Hepatocyte (in vitro differentiated cells): ENCODE measurements around the gene CCDC91. TPM values are rescaled to one million over a fixed set of nuclear protein-coding genes. Genes with fewer than 3 reads are reported as not detected.

ENCODE experiments used
- DNase-seq: peaks from one replicate; pipeline ENCODE4 v3.0.0-alpha.2; 2016; ENCODE audit warnings: low spot score
- H2AFZ ChIP-seq: fragments of 200-600 bp; sonication (generic); 2 replicates; pipeline ENCODE4 v1.6.0; 2016; ENCODE audit warnings: antibody characterized with exemption, mild to moderate bottlenecking
- H3K27ac ChIP-seq: fragments of 200-600 bp; sonication (generic); 2 replicates; pipeline ENCODE4 v1.5.1; 2016; ENCODE audit warnings: mild to moderate bottlenecking
- H3K27me3 ChIP-seq: fragments of 200-600 bp; sonication (generic); 2 replicates; pipeline ENCODE4 v1.6.1; 2016
- H3K36me3 ChIP-seq: fragments of 200-600 bp; sonication (generic); replicated peaks from 2 replicates; pipeline ENCODE4 v1.5.1; 2016; ENCODE audit warnings: low read depth; ENCODE audit not compliant: insufficient read depth
- H3K4me1 ChIP-seq: fragments of 200-600 bp; sonication (generic); 2 replicates; pipeline ENCODE4 v1.5.1; 2016; ENCODE audit warnings: mild to moderate bottlenecking, moderate library complexity; ENCODE audit not compliant: insufficient read depth
- H3K4me2 ChIP-seq: fragments of 200-600 bp; sonication (generic); 2 replicates; pipeline ENCODE4 v1.6.0; 2016
- H3K4me3 ChIP-seq: fragments of 200-600 bp; sonication (generic); 2 replicates; pipeline ENCODE4 v1.5.1; 2016; ENCODE audit warnings: mild to moderate bottlenecking
- H3K79me2 ChIP-seq: fragments of 200-600 bp; sonication (generic); 2 replicates; pipeline ENCODE4 v1.6.0; 2017; ENCODE audit warnings: mild to moderate bottlenecking
- H3K9me2 ChIP-seq: fragments of 200-600 bp; sonication (generic); replicated peaks from 2 replicates; pipeline ENCODE4 v1.6.0; 2017; ENCODE audit warnings: mild to moderate bottlenecking; ENCODE audit not compliant: insufficient read depth
- H3K9me3 ChIP-seq: fragments of 200-600 bp; sonication (generic); 2 replicates; pipeline ENCODE4 v1.5.1; 2016; ENCODE audit warnings: low read depth, mild to moderate bottlenecking
- H4K20me1 ChIP-seq: fragments of 200-600 bp; sonication (generic); 2 replicates; pipeline ENCODE4 v1.6.0; 2016; ENCODE audit warnings: mild to moderate bottlenecking; ENCODE audit not compliant: insufficient read depth, poor library complexity, severe bottlenecking
- CTCF ChIP-seq: fragments of 200-600 bp; sonication (generic); IDR thresholded peaks from 2 replicates; pipeline ENCODE4 v1.5.1; 2016; ENCODE audit warnings: antibody characterized with exemption, mild to moderate bottlenecking; ENCODE audit not compliant: poor library complexity
- EZH2 ChIP-seq: fragments of 200-600 bp; sonication (generic); IDR thresholded peaks from 2 replicates; pipeline ENCODE4 v1.6.1; 2016; ENCODE audit warnings: antibody characterized with exemption, mild to moderate bottlenecking, borderline replicate concordance
- EZH2phosphoT487 ChIP-seq: fragments of 200-600 bp; sonication (generic); IDR thresholded peaks from one replicate; pipeline ENCODE4 v1.6.1; 2018; ENCODE audit warnings: antibody characterized with exemption, mild to moderate bottlenecking, low read depth, moderate library complexity; ENCODE audit not compliant: unreplicated experiment, severe bottlenecking
- WGBS: methylation state at CpG from one replicate; pipeline ENCODE4 v1.1.6; 2016; ENCODE audit warnings: low lambda C conversion rate; ENCODE audit errors: missing lambda C conversion rate; 5-methylcytosine and 5-hydroxymethylcytosine counted together
- polyA plus RNA-seq: library from polyadenylated mRNA; unstranded; fragments of >200 nt; fragmentation: Nextera tagmentation; extraction: Ambion mirVana; gene quantifications from 2 replicates; pipeline ENCODE4 v1.2.1, GENCODE V29; 2016
- total RNA-seq: library from RNA; depleted of rRNA; stranded (reverse); fragments of >200 nt; gene quantifications from 2 replicates; pipeline ENCODE4 v1.2.3, GENCODE V29; 2014

Gene CCDC91
- total and polyA plus RNA-seq, 2 experiments from 2014 or later: 14.2 to 15.1 TPM

- Histone ChIP-seq H3K79me2 (no peaks in the 10 kb centered on the region), H3K4me1 (no peaks in the 10 kb centered on the region), H3K9me3 (no peaks in the 10 kb centered on the region), H3K27me3 (no peaks in the 10 kb centered on the region), H4K20me1 (no peaks in the 10 kb centered on the region), H3K4me3 (no peak overlapping the region), H3K4me2 (no peak overlapping the region), H2AFZ (no peak overlapping the region), H3K27ac (no peak overlapping the region), H3K36me3 (no peaks in the 10 kb centered on the region), H3K9me2 (no peaks in the 10 kb centered on the region)
- TF ChIP-seq EZH2phosphoT487: no peak
- TF ChIP-seq CTCF: no peak
- no peak for TF ChIP-seq EZH2
- 68% methylated on average over 3 of the region's 3 CpGs for WGBS
- no peak for DNase-seq
Measured at GRCh38 chr12:28578833-28579252, 388.6 kb downstream of the CCDC91 start.

GRCh38 chr12:28582672-28583376 lies 392.6 kb downstream of the CCDC91 start:
- no peak for DNase-seq
- Histone ChIP-seq H3K27me3 (no peaks in the 10 kb centered on the region), H3K4me2 (no peak overlapping the region), H3K4me1 (no peaks in the 10 kb centered on the region), H3K9me2 (no peaks in the 10 kb centered on the region), H3K36me3 (no peaks in the 10 kb centered on the region), H3K27ac (peak overlapping the region; percentile 26), H3K9me3 (no peaks in the 10 kb centered on the region), H4K20me1 (no peaks in the 10 kb centered on the region), H3K4me3 (no peak overlapping the region), H3K79me2 (no peaks in the 10 kb centered on the region), H2AFZ (no peak overlapping the region)
- 89% methylated on average over 6 of the region's 6 CpGs for WGBS
- TF ChIP-seq CTCF: no peak
- no peak for TF ChIP-seq EZH2
- TF ChIP-seq EZH2phosphoT487: no peak

- peak; percentile 15 for DNase-seq
- Histone ChIP-seq H3K27ac (peak overlapping the region; percentile 26), H3K27me3 (no peaks in the 10 kb centered on the region), H3K79me2 (no peaks in the 10 kb centered on the region), H4K20me1 (no peaks in the 10 kb centered on the region), H3K9me2 (no peaks in the 10 kb centered on the region), H3K36me3 (no peaks in the 10 kb centered on the region), H3K9me3 (no peaks in the 10 kb centered on the region), H3K4me1 (no peaks in the 10 kb centered on the region), H2AFZ (no peak overlapping the region), H3K4me2 (no peak overlapping the region), H3K4me3 (no peak overlapping the region)
- TF ChIP-seq EZH2phosphoT487 (no peak), CTCF (peak; percentile 23)
- 73% methylated on average over 5 of the region's 5 CpGs for WGBS
Measured at GRCh38 chr12:28583701-28584261, 393.5 kb downstream of the CCDC91 start.
